GM12872 (cell line): ENCODE measurements around the gene GET3.

Source experiments
- CTCF ChIP-seq: IDR thresholded peaks from 3 replicates; pipeline ENCODE4 v1.5.1; 2011; ENCODE audit warnings: low read depth, mild to moderate bottlenecking, low read length, moderate library complexity; ENCODE audit not compliant: insufficient read depth

The GET3 gene

GRCh38 chr19:12731337-12731736 is 6.0 kb upstream of the GET3 start:
- no peak for TF ChIP-seq CTCF

GRCh38 chr19:12733369-12734214 is 3.7 kb upstream of the GET3 start:
- TF ChIP-seq CTCF, result peak; percentile 81

- TF ChIP-seq CTCF, result no peak
Measured at GRCh38 chr19:12737835-12738351, 596 bp downstream of the GET3 start.

- no peak for TF ChIP-seq CTCF
Measured at GRCh38 chr19:12745166-12745897, 8.0 kb downstream of the GET3 start.

DNA sequence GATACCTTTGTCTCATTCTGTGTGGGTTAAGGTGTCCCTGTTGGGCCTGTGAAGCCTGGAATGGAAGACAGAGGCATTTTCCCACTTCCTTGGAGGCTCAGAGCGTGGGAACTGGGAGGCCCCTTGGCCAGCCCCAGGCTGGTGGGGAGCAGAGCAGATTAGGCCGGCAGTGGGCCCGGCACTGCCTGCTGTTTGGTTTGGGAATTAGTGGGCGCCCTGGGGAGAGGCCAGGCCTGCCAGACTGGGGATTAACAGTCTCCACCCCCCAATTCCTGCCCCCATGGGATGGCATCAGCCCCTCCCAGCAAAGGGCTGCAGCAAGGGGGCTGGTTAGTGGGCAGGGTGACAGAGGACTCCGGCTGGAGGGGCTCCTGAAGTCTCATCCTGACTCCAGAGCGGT is 11.2 kb downstream of the GET3 start:
- no peak for TF ChIP-seq CTCF

- no peak for TF ChIP-seq CTCF
Measured at GRCh38 chr19:12749938-12750521, 12.7 kb downstream of the GET3 start.

GRCh38 chr19:12750851-12751250 is 13.6 kb downstream of the GET3 start:
- no peak for TF ChIP-seq CTCF
